Measurements from ENCODE around the gene INPP5E.
A peak's percentile ranks its signal among the peaks of the same experiment; 100 is the strongest.

The INPP5E gene

GRCh38 chr9:136485049-136486045 lies 45.7 kb upstream of the INPP5E start:
- peak; percentile 79 for TF ChIP-seq CTCF (conservative IDR thresholded peaks at IDR 0.05; ENCODE audit: control insufficient read depth, insufficient read depth, low read depth, low read length)
- DNase-seq (ENCODE audit: low read depth), result peak; percentile 72
- H3K4me3 ChIP-seq (ENCODE audit: control insufficient read depth, low read depth, low read length), result no peak overlapping the region

GRCh38 chr9:136484153-136485048 lies 44.8 kb upstream of the INPP5E start:
- no peak for TF ChIP-seq CTCF (conservative IDR thresholded peaks at IDR 0.05; ENCODE audit: control insufficient read depth, insufficient read depth, low read depth, low read length)
- H3K4me3 ChIP-seq (ENCODE audit: control insufficient read depth, low read depth, low read length), result peak overlapping the region; percentile 69
- DNase-seq (ENCODE audit: low read depth), result no peak

- peak; percentile 73 for DNase-seq (ENCODE audit: low read depth)
- peak overlapping the region; percentile 69 for H3K4me3 ChIP-seq (ENCODE audit: control insufficient read depth, low read depth, low read length)
- TF ChIP-seq CTCF (conservative IDR thresholded peaks at IDR 0.05; ENCODE audit: control insufficient read depth, insufficient read depth, low read depth, low read length), result no peak
These were observed 44.0 kb upstream of the INPP5E start for GRCh38 chr9:136483589-136484152.

- H3K4me3 ChIP-seq (ENCODE audit: control insufficient read depth, low read depth, low read length), result peak within 1 kb of the TSS; percentile 72
- no peak for TF ChIP-seq CTCF (conservative IDR thresholded peaks at IDR 0.05; ENCODE audit: control insufficient read depth, insufficient read depth, low read depth, low read length)
- peak; percentile 97 for DNase-seq (ENCODE audit: low read depth)
These were observed 43.3 kb upstream of the INPP5E start, which contains the start of gene SEC16A for GRCh38 chr9:136482793-136483588. SEC16A (minus strand) TSS chr9:136483040; CDS start chr9:136477615, 5,425 bp downstream.

GRCh38 chr9:136482046-136482792 lies 42.6 kb upstream of the INPP5E start:
- TF ChIP-seq CTCF (conservative IDR thresholded peaks at IDR 0.05; ENCODE audit: control insufficient read depth, insufficient read depth, low read depth, low read length), result no peak
- peak overlapping the region; percentile 72 for H3K4me3 ChIP-seq (ENCODE audit: control insufficient read depth, low read depth, low read length)
- DNase-seq (ENCODE audit: low read depth), result peak; percentile 47
